ENCODE measurements around the gene CENPA.
"Not testable (repeated sequence)": the region's sequence is repeated elsewhere in the genome, so short reads cannot be mapped to it uniquely, and the experiment has no call there.

CENPA gene

GRCh38 chr2:26760991-26761390, 24.9 kb upstream of the CENPA start:
- DNase-seq (ENCODE audit: low spot score), result not testable (repeated sequence)

DNA sequence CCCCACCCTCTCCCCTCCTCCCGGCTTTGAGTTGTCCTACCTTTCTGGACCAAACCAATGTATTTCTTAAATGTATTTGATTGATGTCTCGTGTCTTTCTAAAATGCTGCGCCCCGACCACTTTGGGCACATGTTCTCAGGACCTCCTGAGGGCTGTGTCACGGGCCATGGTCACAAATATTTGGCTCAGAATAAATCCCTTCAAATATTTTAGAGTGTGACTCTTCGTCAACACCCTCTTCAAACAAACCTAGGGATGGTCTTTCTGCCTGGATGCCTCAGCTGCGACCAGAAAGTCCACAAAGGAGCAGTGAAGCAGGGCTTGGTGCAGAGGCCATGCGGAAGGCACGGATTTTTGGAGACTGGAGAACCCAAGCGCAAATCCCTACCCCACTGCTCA, 22.8 kb upstream of the CENPA start:
- DNase-seq (ENCODE audit: low spot score), result no peak

GRCh38 chr2:26764078-26764887, 21.6 kb upstream of the CENPA start, which contains the start of gene SLC35F6:
Gene SLC35F6, plus strand, starts transcription at chr2:26764284. Its CDS starts 66 bp downstream, at chr2:26764350.
- peak; percentile 79 for DNase-seq (ENCODE audit: low spot score)

GRCh38 chr2:26764906-26765305, 20.9 kb upstream of the CENPA start:
- no peak for DNase-seq (ENCODE audit: low spot score)

GRCh38 chr2:26765475-26766200, 20.2 kb upstream of the CENPA start:
- DNase-seq (ENCODE audit: low spot score), result no peak

- DNase-seq (ENCODE audit: low spot score), result no peak
These were observed 18.7 kb upstream of the CENPA start for GRCh38 chr2:26767129-26767528.

DNA sequence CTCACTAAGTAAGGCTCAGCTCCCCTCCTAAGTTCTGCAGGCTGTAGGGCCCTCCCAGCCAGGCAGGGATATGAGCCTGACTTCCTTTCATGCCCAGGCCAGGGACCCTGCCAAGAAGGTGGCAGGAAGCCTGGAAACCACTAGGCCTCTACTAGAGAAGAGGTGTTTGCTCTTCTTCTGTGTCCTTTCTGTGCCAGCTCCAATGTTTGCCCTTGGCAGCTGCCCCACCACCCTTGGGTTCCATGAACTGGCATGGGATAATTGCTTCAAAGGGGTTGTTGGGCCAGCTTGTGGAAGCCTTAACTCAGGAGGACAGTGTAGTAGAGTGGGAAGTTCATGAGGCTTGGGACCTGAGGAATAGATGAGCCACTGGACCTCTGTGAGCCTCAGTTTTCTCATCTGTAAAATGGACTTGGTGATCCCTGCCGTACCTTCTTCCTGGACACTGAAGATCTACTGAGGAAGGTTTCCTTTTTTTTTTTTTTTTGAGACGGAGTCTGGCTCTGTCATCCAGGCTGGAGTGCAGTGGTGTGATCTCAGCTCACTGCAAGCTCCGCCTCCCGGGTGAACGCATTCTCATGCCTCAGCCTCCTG, 17.9 kb upstream of the CENPA start:
- DNase-seq (ENCODE audit: low spot score), result peak; percentile 34

- DNase-seq (ENCODE audit: low spot score), result no peak
These were observed 17.1 kb upstream of the CENPA start for GRCh38 chr2:26768759-26769088.

- peak; percentile 91 for DNase-seq (ENCODE audit: low spot score)
These were observed 16.6 kb upstream of the CENPA start for GRCh38 chr2:26769089-26769761.

- DNase-seq (ENCODE audit: low spot score), result peak; percentile 88
These were observed 14.8 kb upstream of the CENPA start for GRCh38 chr2:26770986-26771586.

DNA sequence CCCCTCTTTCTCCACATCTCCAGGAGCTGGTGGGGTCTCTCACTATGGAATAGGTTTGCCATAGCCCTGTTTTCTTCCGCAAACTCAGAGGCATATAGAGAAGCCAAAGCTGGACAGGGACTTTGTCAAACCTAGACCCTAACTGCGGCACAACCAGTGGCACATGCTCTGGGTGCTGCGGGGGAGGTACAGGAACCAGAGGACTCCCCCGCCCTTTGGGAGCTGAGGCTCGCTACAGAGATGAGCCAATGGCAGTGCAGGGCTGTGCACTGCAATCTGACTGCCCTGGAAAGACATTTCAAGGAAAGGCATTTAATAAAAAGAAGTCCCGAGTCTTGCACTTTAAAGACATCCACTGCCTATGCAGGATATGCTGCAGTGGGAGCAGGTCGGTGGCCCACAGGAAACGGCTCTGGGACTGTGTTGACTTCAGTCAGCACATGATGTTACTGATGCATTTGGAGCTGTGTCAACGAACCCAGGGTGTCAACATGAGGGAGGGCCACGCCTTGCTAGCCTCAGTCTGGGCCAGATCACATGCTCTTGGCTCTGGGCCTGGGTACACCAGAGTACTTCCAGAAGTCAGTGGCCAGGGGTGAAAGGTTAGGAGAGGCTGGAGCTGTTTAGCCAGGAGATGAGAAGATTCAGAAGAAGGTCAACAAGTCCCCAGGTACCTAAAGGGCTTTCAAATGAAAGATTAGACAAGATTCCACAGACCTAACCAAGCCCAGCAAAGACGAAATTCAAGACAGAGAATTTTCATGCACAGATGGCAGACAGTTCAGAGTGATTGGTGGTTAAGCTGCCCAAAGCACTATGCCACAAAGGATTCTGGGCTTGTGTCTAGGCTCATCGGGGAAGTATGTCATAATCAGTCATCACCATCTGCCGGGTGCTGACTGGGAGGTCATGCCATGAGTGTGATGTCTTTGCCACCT, 13.5 kb upstream of the CENPA start:
- peak; percentile 95 for DNase-seq (ENCODE audit: low spot score)

GRCh38 chr2:26776195-26776800, 9.6 kb upstream of the CENPA start:
- no peak for DNase-seq (ENCODE audit: low spot score)

DNA sequence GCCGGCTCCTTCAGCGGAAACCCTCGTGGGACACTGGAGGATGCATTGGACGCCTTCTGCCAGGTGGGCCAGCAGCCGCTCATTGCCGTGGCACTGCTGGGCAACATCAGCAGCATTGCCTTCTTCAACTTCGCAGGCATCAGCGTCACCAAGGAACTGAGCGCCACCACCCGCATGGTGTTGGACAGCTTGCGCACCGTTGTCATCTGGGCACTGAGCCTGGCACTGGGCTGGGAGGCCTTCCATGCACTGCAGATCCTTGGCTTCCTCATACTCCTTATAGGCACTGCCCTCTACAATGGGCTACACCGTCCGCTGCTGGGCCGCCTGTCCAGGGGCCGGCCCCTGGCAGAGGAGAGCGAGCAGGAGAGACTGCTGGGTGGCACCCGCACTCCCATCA, 7.8 kb upstream of the CENPA start:
- DNase-seq (ENCODE audit: low spot score), result no peak

- DNase-seq (ENCODE audit: low spot score), result no peak
These were observed 7.3 kb upstream of the CENPA start for GRCh38 chr2:26778507-26778906.

- DNase-seq (ENCODE audit: low spot score), result peak; percentile 42
These were observed 5.6 kb upstream of the CENPA start for GRCh38 chr2:26780203-26780760.

- peak; percentile 77 for DNase-seq (ENCODE audit: low spot score)
These were observed 2.8 kb upstream of the CENPA start for GRCh38 chr2:26782876-26783704.

GRCh38 chr2:26784570-26785234, 1.2 kb upstream of the CENPA start:
- no peak for DNase-seq (ENCODE audit: low spot score)

DNA sequence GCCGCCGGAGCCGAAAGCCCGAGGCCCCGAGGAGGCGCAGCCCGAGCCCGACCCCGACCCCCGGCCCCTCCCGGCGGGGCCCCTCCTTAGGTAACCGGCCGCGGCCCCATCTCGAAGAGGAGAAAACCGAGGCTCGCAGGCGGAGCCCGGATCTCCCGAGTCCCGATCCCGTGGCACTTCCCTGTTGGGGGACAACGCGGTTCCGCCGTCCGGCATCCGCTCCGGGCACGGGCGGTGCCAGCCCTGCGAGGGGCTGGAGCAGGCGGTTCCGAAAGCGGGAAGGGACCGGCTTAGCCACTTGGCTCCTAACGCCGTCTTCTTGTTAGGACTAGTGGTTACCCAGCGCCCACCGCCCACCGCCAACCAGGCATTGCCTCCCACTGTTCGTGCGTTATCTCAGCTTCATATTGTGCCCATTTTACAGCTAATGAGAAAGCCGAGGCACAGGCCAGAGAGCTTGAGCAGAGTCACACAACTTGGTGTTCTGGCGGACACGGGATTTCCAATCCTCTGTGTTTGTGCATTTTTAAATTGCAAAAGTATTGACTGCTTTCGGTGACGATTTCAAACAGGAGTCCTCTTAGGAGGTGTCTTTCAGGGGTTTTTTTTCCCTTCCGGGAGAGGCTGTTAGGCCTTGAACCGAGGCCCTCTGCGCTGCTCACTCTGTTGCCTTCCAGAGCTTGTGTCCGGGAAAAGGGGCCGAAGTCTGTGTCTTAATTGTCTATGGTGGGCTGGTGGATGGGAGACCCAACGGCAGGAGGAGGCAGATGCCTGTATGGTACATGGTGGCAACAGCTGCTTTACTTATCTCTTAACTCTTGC, 562 bp downstream of the CENPA start:
- no peak for DNase-seq (ENCODE audit: low spot score)

Data from hematopoietic multipotent progenitor cell treated with erythropoietin and hydrocortisone succinate and interleukin-3 and kit ligand, for 17 days (in vitro differentiated cells).